OCI-LY1 (cell line): ENCODE measurements around the gene CIB2.

Experiments used
- EZH2 ChIP-seq: fragments of 200-600 bp; sonication (generic), shearing (Covaris generic); IDR thresholded peaks from 2 replicates; pipeline ENCODE4 v1.8.0; 2017; ENCODE audit warnings: borderline replicate concordance, mixed run types, mild to moderate bottlenecking, antibody characterized with exemption, low read length, moderate library complexity, mixed read lengths
- TF ChIP-seq, protein P1 (sequence below): fragments of 200-600 bp; sonication (generic), shearing (Covaris generic); IDR thresholded peaks from 2 replicates; pipeline ENCODE4 v1.5.1; 2017; ENCODE audit warnings: mild to moderate bottlenecking, antibody characterized with exemption, low read length, moderate library complexity, mixed read lengths

DNA sequence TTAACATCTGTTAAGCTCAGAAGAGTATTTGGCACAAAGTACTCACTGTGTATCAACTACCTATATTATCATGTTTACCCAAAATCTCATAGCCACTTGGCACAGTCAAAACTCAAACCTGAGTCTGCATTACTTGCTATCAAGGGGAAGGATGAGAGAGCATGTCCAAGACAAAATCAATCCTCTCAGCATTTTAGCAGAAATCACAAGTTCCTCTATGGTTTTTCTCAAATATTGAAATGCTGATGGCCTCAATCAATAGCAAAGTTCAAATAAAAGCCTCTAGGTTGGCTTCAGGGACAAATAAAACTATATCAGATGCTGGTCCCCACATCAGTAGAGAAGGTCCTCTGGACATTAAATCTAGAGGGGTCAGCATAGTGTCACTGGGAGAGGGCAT lies 68.0 kb downstream of the CIB2 start:
- no peak for TF ChIP-seq EZH2
- TF ChIP-seq, protein P1, sequence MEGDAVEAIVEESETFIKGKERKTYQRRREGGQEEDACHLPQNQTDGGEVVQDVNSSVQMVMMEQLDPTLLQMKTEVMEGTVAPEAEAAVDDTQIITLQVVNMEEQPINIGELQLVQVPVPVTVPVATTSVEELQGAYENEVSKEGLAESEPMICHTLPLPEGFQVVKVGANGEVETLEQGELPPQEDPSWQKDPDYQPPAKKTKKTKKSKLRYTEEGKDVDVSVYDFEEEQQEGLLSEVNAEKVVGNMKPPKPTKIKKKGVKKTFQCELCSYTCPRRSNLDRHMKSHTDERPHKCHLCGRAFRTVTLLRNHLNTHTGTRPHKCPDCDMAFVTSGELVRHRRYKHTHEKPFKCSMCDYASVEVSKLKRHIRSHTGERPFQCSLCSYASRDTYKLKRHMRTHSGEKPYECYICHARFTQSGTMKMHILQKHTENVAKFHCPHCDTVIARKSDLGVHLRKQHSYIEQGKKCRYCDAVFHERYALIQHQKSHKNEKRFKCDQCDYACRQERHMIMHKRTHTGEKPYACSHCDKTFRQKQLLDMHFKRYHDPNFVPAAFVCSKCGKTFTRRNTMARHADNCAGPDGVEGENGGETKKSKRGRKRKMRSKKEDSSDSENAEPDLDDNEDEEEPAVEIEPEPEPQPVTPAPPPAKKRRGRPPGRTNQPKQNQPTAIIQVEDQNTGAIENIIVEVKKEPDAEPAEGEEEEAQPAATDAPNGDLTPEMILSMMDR: no peak
